ENCODE data around the gene NDEL1. TPM values are rescaled to one million over a fixed set of nuclear protein-coding genes. Genes with fewer than 3 reads are reported as not detected.

The NDEL1 gene
- total and polyA plus RNA-seq, 9 of the 15 experiments (the other 6 are each of a cell fraction or from before 2014, with no cell fraction given), result 0.86 to 30.5 (median 22.7) TPM

Small RNA genes within 50 kb of the gene (small RNA-seq; reads per million reads assigned to genes)
- gene RNU7-43P, result not detected

Other genes with a start within 250 kb of the NDEL1 start
Only the 7 nearest of the 11 such genes appear.
- 59.2 and 69.0 TPM in 2 replicates for gene PFAS, start 186.6 kb upstream of the NDEL1 start, total RNA-seq (2014; rRNA removed)
- 36.2 and 43.9 TPM in 2 replicates for gene PFAS, start 186.6 kb upstream of the NDEL1 start, total RNA-seq (2014; rRNA removed; fragmentation: Illumina TruSeq; extraction: Trizol)
- gene PFAS, start 186.6 kb upstream of the NDEL1 start, total RNA-seq (2015; rRNA removed; fragmentation: Illumina TruSeq; extraction: Trizol), result 33.6 and 33.7 TPM in 2 replicates
- gene PFAS, start 186.6 kb upstream of the NDEL1 start, total RNA-seq (2021), result 128 and 131 TPM in 2 replicates
- gene PFAS, start 186.6 kb upstream of the NDEL1 start, polyA plus RNA-seq (2011; rRNA removed), result 27.3 and 39.8 TPM in 2 replicates
- gene PFAS, start 186.6 kb upstream of the NDEL1 start, polyA plus RNA-seq (2014; fragmentation: Illumina TruSeq; extraction: Trizol), result 44.8 and 50.5 TPM in 2 replicates
- gene PFAS, start 186.6 kb upstream of the NDEL1 start, polyA plus RNA-seq (2014; fragmentation: Nextera tagmentation; extraction: Ambion mirVana), result 10 to 100 TPM; 11.6 to 18.2 TPM
- gene PFAS, start 186.6 kb upstream of the NDEL1 start, polyA plus RNA-seq (2014; rRNA removed), result 46.9 and 53.3 TPM in 2 replicates
- 15.4 and 18.4 TPM in 2 replicates for gene RANGRF, start 147.2 kb upstream of the NDEL1 start, total RNA-seq (2014; rRNA removed)
- gene RANGRF, start 147.2 kb upstream of the NDEL1 start, total RNA-seq (2014; rRNA removed; fragmentation: Illumina TruSeq; extraction: Trizol), result 7.2 and 7.6 TPM in 2 replicates
- 10.1 and 11.6 TPM in 2 replicates for gene RANGRF, start 147.2 kb upstream of the NDEL1 start, total RNA-seq (2015; rRNA removed; fragmentation: Illumina TruSeq; extraction: Trizol)
- 17.3 and 17.6 TPM in 2 replicates for gene RANGRF, start 147.2 kb upstream of the NDEL1 start, total RNA-seq (2021)
- 14.7 and 17.0 TPM in 2 replicates for gene RANGRF, start 147.2 kb upstream of the NDEL1 start, polyA plus RNA-seq (2011; rRNA removed)
- 23.3 TPM in 2 replicates for gene RANGRF, start 147.2 kb upstream of the NDEL1 start, polyA plus RNA-seq (2014; fragmentation: Illumina TruSeq; extraction: Trizol)
- gene RANGRF, start 147.2 kb upstream of the NDEL1 start, polyA plus RNA-seq (2014; fragmentation: Nextera tagmentation; extraction: Ambion mirVana), result 10 to 100 TPM; 48.7 to 60.0 TPM
- gene RANGRF, start 147.2 kb upstream of the NDEL1 start, polyA plus RNA-seq (2014; rRNA removed), result 16.0 and 20.6 TPM in 2 replicates
- gene SLC25A35, start 140.5 kb upstream of the NDEL1 start, total RNA-seq (2014; rRNA removed), result 0.95 and 2.8 TPM in 2 replicates
- 1.0 and 1.1 TPM in 2 replicates for gene SLC25A35, start 140.5 kb upstream of the NDEL1 start, total RNA-seq (2014; rRNA removed; fragmentation: Illumina TruSeq; extraction: Trizol)
- gene SLC25A35, start 140.5 kb upstream of the NDEL1 start, total RNA-seq (2015; rRNA removed; fragmentation: Illumina TruSeq; extraction: Trizol), result 1.4 and 1.8 TPM in 2 replicates
- 5.2 and 5.3 TPM in 2 replicates for gene SLC25A35, start 140.5 kb upstream of the NDEL1 start, total RNA-seq (2021)
- 2.0 and 3.3 TPM in 2 replicates for gene SLC25A35, start 140.5 kb upstream of the NDEL1 start, polyA plus RNA-seq (2011; rRNA removed)
- gene SLC25A35, start 140.5 kb upstream of the NDEL1 start, polyA plus RNA-seq (2014; fragmentation: Illumina TruSeq; extraction: Trizol), result 4.4 and 5.1 TPM in 2 replicates
- gene SLC25A35, start 140.5 kb upstream of the NDEL1 start, polyA plus RNA-seq (2014; fragmentation: Nextera tagmentation; extraction: Ambion mirVana), result 1 to 10 TPM in 1 of 2 experiments, under 1 TPM in 1; 0.93 to 1.6 TPM
- 4.4 and 6.2 TPM in 2 replicates for gene SLC25A35, start 140.5 kb upstream of the NDEL1 start, polyA plus RNA-seq (2014; rRNA removed)
- not detected in 2 replicates for gene ARHGEF15, start 125.6 kb upstream of the NDEL1 start, total RNA-seq (2014; rRNA removed)
- not detected in 2 replicates for gene ARHGEF15, start 125.6 kb upstream of the NDEL1 start, total RNA-seq (2014; rRNA removed; fragmentation: Illumina TruSeq; extraction: Trizol)
- gene ARHGEF15, start 125.6 kb upstream of the NDEL1 start, total RNA-seq (2015; rRNA removed; fragmentation: Illumina TruSeq; extraction: Trizol), result not detected in 2 replicates
- gene ARHGEF15, start 125.6 kb upstream of the NDEL1 start, total RNA-seq (2021), result not detected in 2 replicates
- not detected in 2 replicates for gene ARHGEF15, start 125.6 kb upstream of the NDEL1 start, polyA plus RNA-seq (2011; rRNA removed)
- gene ARHGEF15, start 125.6 kb upstream of the NDEL1 start, polyA plus RNA-seq (2014; fragmentation: Illumina TruSeq; extraction: Trizol), result not detected in 2 replicates
- gene ARHGEF15, start 125.6 kb upstream of the NDEL1 start, polyA plus RNA-seq (2014; fragmentation: Nextera tagmentation; extraction: Ambion mirVana), result not detected
- gene ARHGEF15, start 125.6 kb upstream of the NDEL1 start, polyA plus RNA-seq (2014; rRNA removed), result not detected in 2 replicates
- not detected in 2 replicates for gene ODF4, start 96.0 kb upstream of the NDEL1 start, total RNA-seq (2014; rRNA removed)
- not detected in 2 replicates for gene ODF4, start 96.0 kb upstream of the NDEL1 start, total RNA-seq (2014; rRNA removed; fragmentation: Illumina TruSeq; extraction: Trizol)
- not detected in 2 replicates for gene ODF4, start 96.0 kb upstream of the NDEL1 start, total RNA-seq (2015; rRNA removed; fragmentation: Illumina TruSeq; extraction: Trizol)
- gene ODF4, start 96.0 kb upstream of the NDEL1 start, total RNA-seq (2021), result not detected in 2 replicates
- gene ODF4, start 96.0 kb upstream of the NDEL1 start, polyA plus RNA-seq (2011; rRNA removed), result not detected in 2 replicates
- not detected in 2 replicates for gene ODF4, start 96.0 kb upstream of the NDEL1 start, polyA plus RNA-seq (2014; fragmentation: Illumina TruSeq; extraction: Trizol)
- not detected for gene ODF4, start 96.0 kb upstream of the NDEL1 start, polyA plus RNA-seq (2014; fragmentation: Nextera tagmentation; extraction: Ambion mirVana)
- gene ODF4, start 96.0 kb upstream of the NDEL1 start, polyA plus RNA-seq (2014; rRNA removed), result not detected in 2 replicates
- gene RPL26, start 52.7 kb upstream of the NDEL1 start, total RNA-seq (2014; rRNA removed), result 1,785 and 2,781 TPM in 2 replicates
- gene RPL26, start 52.7 kb upstream of the NDEL1 start, total RNA-seq (2014; rRNA removed; fragmentation: Illumina TruSeq; extraction: Trizol), result 3,633 and 3,959 TPM in 2 replicates
- gene RPL26, start 52.7 kb upstream of the NDEL1 start, total RNA-seq (2015; rRNA removed; fragmentation: Illumina TruSeq; extraction: Trizol), result 2,809 and 2,904 TPM in 2 replicates
- 1,474 and 1,702 TPM in 2 replicates for gene RPL26, start 52.7 kb upstream of the NDEL1 start, total RNA-seq (2021)
- gene RPL26, start 52.7 kb upstream of the NDEL1 start, polyA plus RNA-seq (2011; rRNA removed), result 3,982 and 4,074 TPM in 2 replicates
- gene RPL26, start 52.7 kb upstream of the NDEL1 start, polyA plus RNA-seq (2014; fragmentation: Illumina TruSeq; extraction: Trizol), result 3,435 and 3,978 TPM in 2 replicates
- 1,000 to 10,000 TPM; 1,706 to 1,892 TPM for gene RPL26, start 52.7 kb upstream of the NDEL1 start, polyA plus RNA-seq (2014; fragmentation: Nextera tagmentation; extraction: Ambion mirVana)
- gene RPL26, start 52.7 kb upstream of the NDEL1 start, polyA plus RNA-seq (2014; rRNA removed), result 3,525 and 3,633 TPM in 2 replicates
- gene RNF222, start 38.1 kb upstream of the NDEL1 start, total RNA-seq (2014; rRNA removed), result 0.08 TPM in 1 of 2 replicates, not detected in the other
- 0.06 TPM in 1 of 2 replicates, not detected in the other for gene RNF222, start 38.1 kb upstream of the NDEL1 start, total RNA-seq (2014; rRNA removed; fragmentation: Illumina TruSeq; extraction: Trizol)
- gene RNF222, start 38.1 kb upstream of the NDEL1 start, total RNA-seq (2015; rRNA removed; fragmentation: Illumina TruSeq; extraction: Trizol), result not detected in 2 replicates
- gene RNF222, start 38.1 kb upstream of the NDEL1 start, total RNA-seq (2021), result not detected in 2 replicates
- not detected in 2 replicates for gene RNF222, start 38.1 kb upstream of the NDEL1 start, polyA plus RNA-seq (2011; rRNA removed)
- gene RNF222, start 38.1 kb upstream of the NDEL1 start, polyA plus RNA-seq (2014; fragmentation: Illumina TruSeq; extraction: Trizol), result not detected in 2 replicates
- not detected for gene RNF222, start 38.1 kb upstream of the NDEL1 start, polyA plus RNA-seq (2014; fragmentation: Nextera tagmentation; extraction: Ambion mirVana)
- gene RNF222, start 38.1 kb upstream of the NDEL1 start, polyA plus RNA-seq (2014; rRNA removed), result not detected in 2 replicates

All from K562 (cell line).